HG03060 (cell line): ENCODE data around the gene ECT2.
"Not testable (repeated sequence)": the region's sequence is repeated elsewhere in the genome, so short reads cannot be mapped to it uniquely, and the experiment has no call there.

ENCODE experiments used
- ATAC-seq: cut with Tn5 transposase; IDR thresholded peaks from one replicate; pipeline ENCODE4 v1.9.1; 2021; ENCODE audit warnings: low read depth, moderate number of reproducible peaks; ENCODE audit not compliant: unreplicated experiment

ECT2 gene

GRCh38 chr3:172855037-172855436, 104.5 kb downstream of the ECT2 start:
- no peak for ATAC-seq

- no peak for ATAC-seq
Measured at GRCh38 chr3:172856795-172857742, 106.5 kb downstream of the ECT2 start.

- no peak for ATAC-seq
Measured at GRCh38 chr3:172859041-172859440, 108.5 kb downstream of the ECT2 start.

DNA sequence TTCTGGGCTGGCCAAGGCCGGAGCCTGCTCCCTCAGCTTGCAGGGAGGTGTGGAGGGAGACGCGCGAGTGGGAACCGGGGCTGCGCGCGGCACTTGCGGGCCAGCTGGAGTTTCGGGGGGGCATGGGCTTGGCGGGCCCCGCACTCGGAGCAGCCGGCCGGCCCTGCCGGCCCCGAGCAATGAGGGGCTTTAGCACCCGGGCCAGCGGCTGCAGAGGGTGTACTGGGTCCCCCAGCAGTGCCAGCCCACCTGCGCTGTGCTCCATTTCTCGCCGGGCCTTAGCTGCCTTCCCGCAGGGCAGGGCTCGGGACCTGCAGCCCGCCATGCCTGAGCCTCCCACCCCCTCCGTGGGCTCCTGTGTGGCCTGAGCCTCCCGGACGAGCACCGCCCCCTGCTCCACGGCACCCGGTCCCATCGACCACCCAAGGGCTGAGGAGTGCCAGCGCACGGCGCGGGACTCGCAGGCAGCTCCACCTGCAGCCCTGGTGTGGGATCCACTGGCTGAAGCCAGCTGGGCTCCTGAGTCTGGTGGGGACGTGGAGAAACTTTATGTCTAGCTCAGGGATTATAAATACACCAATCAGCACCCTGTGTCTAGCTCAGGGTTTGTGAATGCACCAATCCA, 116.3 kb downstream of the ECT2 start:
- ATAC-seq, result not testable (repeated sequence)

GRCh38 chr3:172868582-172869200, 118.2 kb downstream of the ECT2 start:
- no peak for ATAC-seq

DNA sequence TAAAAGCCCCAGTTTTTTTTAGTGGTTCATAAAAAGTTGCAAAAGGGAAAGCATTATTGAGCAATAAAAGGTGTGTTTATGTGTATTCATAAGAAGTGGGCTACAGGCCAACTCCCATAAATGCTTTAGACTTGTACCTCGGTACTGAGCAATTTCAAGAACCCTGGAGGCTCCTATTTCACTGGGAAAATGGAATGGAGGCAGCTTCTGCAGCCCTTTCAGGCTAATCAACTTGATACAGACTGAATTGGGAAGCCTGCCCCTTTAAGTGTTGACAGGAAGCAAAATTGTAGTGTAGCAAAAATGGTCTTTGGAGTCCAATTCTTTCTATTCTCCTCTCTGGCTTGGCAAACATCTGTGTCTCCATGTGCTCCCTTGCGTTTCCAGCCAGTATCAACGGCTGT, 118.8 kb downstream of the ECT2 start:
- no peak for ATAC-seq

DNA sequence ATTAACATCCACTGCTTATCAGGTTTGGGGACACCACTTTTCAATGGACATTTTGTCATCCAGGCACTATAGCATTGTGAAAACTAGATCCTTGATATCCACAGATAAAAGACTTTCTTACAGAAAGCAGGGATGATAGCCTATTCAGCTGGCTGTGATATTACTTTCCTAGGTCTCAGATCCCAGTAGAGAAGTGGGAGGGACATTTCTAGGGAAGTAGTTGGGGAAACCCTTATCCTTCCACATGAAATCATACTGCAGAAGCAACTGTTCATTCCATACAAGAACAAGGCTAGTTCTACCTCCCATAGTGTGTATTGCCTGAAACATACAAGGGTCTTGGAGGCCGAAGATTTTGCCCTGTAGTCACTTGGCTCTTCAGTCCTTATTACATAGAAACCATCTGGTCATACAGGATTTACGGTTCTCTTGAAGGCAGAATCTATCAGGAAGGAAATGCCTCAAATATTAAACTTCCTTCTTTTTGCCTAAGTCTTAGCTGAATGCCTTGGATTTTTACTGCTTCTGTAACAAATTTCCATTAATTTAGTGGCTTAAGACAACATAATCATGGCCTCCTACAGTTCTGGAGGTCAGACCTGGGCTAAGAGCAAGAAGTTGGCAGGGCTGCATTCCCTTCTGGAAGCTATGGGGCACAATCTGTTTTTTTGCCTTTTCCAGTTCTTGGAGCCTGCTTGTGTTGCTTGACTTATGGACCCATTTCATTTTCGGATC, 119.4 kb downstream of the ECT2 start:
- ATAC-seq, result no peak
